ENCODE results near the gene GPR162.

The GPR162 gene, protein sequence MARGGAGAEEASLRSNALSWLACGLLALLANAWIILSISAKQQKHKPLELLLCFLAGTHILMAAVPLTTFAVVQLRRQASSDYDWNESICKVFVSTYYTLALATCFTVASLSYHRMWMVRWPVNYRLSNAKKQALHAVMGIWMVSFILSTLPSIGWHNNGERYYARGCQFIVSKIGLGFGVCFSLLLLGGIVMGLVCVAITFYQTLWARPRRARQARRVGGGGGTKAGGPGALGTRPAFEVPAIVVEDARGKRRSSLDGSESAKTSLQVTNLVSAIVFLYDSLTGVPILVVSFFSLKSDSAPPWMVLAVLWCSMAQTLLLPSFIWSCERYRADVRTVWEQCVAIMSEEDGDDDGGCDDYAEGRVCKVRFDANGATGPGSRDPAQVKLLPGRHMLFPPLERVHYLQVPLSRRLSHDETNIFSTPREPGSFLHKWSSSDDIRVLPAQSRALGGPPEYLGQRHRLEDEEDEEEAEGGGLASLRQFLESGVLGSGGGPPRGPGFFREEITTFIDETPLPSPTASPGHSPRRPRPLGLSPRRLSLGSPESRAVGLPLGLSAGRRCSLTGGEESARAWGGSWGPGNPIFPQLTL

DNA sequence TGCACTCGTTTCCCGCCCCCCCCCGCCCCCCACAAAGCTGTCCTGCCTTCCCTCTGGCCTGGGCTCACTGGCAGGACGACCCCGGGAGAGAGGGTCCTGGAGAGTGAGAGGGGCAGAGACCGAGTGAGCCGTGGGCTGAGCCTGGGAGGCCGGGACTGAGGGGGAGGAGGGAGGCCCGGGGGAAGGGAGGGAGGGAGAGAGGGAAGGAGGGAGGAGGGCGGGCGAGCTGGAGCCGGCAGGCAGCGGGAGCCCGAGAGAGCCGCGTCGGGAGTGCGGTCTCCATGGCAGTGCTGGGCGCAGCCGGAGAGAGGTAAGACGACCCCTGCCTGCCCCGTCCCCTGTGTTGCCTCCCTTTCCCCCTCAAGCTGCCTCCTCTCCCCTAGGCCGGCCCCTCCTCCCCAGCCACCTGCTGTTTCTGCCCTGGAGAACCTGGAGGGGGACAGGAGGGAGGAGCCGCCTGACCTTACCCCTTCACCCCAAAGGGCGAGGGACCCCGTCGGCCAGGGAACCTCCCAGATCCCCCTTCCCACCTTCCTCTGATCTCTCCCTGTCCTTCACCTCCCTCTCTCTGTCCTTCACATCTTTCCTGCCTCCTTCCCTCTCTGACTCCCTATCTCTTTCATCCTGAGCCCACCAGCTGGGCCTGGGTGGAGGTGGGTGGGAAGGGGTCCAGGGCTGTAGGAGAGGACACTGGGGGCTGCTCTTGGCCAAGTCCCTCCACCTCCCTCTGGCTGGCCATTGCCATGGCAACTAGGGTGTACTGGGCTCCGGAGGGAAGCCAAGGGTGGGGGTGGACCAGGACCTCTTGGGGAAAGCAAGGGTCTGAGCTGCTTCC, at the start of gene GPR162:
Gene GPR162 (plus strand): TSS at position 231 of the 835 bp plus-strand sequence. CDS start 2,078 bp downstream, outside the sequence.
- DNase-seq (ENCODE audit: low spot score) = no peak

DNA sequence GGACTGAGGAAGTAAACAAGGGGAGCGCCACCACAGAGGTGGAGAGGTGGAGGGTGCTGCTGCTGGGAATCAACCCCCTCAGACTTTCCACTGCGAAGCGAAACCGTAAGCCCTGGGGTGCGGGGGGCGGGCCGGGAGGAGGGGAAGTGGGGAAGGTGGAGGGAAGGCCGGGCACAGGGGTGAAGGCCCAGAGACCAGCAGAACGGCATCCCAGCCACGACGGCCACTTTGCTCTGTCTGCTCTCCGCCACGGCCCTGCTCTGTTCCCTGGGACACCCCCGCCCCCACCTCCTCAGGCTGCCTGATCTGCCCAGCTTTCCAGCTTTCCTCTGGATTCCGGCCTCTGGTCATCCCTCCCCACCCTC, 49.3 kb upstream of the GPR162 start, which contains the start of gene LAG3:
Gene LAG3 (plus strand): TSS at position 190 of the 365 bp plus-strand sequence. CDS start 333 bp downstream, outside the sequence.
- no peak for DNase-seq (ENCODE audit: low spot score)

DNA sequence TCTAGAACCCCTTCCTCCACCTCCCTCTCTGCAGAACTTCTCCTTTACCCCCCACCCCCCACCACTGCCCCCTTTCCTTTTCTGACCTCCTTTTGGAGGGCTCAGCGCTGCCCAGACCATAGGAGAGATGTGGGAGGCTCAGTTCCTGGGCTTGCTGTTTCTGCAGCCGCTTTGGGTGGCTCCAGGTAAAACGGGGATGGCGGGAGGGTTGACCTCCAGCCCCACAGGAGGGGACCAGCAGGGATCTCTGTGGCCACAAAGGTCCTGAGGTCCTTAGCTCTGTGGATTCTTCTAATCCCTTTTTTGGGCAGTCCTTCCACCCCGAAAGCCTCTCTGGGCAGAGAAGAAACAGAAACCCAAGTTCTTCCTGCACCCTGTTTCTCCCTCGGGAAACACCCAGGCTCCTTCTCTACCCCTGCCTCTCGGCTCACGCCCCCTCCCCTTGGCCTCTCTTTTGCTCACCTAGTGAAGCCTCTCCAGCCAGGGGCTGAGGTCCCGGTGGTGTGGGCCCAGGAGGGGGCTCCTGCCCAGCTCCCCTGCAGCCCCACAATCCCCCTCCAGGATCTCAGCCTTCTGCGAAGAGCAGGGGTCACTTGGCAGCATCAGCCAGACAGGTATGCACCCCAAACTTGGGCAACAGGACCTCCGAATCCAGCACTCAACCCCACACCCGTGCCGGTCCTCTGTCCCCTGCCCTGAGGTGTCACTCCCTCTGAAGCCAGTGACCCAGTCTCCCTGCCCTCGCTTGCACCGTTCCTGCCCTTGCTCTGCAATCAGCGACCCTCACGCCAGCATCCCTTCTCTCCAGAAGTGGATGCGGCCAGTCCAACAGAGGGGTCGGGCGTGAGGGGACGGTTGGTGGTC, 48.7 kb upstream of the GPR162 start:
- DNase-seq (ENCODE audit: low spot score) = no peak

DNA sequence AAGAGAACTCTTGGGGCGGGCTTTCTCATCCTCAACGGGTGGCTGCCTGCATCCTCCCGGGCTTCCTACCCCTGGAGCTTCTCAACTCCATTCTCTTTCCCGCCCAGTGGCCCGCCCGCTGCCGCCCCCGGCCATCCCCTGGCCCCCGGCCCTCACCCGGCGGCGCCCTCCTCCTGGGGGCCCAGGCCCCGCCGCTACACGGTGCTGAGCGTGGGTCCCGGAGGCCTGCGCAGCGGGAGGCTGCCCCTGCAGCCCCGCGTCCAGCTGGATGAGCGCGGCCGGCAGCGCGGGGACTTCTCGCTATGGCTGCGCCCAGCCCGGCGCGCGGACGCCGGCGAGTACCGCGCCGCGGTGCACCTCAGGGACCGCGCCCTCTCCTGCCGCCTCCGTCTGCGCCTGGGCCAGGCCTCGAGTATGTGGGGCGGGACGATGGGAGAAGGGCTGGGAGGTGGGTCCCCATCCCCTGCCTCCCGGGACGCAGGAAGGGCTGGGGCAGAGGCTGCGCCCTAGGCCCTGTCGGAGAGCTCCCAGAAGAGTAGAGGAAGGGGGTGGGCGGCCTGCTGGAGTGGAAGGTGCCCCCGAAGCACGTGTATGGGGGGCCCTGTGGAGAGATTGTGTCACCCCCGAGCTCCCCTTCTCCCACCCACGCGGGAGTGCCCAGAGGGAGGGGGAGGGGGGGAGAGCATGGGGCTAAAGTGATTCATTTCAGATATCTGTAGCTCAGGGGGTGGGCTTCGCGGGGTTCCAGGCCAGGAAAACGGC, 47.9 kb upstream of the GPR162 start:
- no peak for DNase-seq (ENCODE audit: low spot score)

DNA sequence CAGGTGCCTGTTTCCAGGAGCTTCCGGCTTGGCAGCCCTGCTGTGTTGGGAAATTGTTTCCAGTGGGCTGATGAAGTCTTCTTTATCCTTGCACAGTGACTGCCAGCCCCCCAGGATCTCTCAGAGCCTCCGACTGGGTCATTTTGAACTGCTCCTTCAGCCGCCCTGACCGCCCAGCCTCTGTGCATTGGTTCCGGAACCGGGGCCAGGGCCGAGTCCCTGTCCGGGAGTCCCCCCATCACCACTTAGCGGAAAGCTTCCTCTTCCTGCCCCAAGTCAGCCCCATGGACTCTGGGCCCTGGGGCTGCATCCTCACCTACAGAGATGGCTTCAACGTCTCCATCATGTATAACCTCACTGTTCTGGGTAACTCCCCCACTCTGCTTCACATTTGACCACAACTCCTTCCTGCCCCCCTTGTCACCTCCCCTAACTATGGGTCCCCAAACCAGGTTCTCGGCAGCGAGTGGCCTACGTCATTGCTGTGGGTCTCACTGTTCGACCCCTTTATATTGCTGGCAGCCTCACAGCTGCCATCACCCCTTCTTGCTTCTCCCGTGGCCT, 47.0 kb upstream of the GPR162 start:
- DNase-seq (ENCODE audit: low spot score) = no peak

DNA sequence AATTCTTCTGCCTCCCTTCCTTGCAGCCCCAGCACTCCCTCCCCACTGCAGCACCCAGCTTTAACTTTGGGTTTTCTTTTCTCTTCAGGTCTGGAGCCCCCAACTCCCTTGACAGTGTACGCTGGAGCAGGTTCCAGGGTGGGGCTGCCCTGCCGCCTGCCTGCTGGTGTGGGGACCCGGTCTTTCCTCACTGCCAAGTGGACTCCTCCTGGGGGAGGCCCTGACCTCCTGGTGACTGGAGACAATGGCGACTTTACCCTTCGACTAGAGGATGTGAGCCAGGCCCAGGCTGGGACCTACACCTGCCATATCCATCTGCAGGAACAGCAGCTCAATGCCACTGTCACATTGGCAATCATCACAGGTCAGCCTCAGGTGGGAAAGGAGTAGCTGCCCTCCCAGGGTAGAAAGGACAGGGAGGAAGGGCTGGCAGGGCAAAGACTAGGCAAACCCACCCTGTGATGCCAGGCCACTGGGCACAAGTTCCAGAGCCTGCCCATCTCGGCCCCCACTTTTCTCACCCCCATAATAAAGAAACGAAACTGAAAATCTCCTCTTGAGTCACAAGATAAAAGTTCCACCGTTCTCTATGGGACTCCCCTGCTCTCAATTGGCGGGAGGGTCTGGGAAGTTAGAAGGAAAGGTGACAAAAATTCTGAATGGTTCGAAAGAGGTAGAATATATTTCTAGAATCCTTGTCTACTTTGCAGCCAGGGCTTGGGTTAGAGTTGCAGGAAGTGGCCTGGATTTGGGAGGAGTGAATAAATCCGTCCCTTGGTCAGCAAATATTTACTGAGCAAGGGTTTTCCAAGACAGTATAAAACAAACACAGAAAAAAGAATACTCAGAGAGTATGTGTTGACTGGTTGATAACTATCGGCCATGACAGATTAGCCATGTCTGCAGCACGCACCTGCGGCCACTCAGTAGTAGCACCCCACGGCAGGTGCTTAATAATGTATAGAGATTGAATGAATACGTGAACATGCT, 46.1 kb upstream of the GPR162 start:
- DNase-seq (ENCODE audit: low spot score) = no peak

DNA sequence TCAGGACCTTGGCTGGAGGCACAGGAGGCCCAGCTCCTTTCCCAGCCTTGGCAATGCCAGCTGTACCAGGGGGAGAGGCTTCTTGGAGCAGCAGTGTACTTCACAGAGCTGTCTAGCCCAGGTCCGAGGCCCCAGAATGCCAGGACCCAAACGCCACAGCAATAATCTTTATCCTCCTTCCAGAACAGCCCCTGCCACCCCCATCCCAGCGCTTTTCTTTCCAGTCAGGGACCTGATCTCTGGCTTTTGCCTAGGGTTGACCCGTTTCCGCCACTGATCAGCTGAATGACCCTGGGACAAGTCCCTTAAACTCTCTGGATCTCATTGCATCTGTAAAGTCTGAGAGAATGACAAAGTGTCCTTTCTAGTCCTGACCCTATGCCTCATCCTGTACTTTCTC, 44.2 kb upstream of the GPR162 start:
- no peak for DNase-seq (ENCODE audit: low spot score)

DNA sequence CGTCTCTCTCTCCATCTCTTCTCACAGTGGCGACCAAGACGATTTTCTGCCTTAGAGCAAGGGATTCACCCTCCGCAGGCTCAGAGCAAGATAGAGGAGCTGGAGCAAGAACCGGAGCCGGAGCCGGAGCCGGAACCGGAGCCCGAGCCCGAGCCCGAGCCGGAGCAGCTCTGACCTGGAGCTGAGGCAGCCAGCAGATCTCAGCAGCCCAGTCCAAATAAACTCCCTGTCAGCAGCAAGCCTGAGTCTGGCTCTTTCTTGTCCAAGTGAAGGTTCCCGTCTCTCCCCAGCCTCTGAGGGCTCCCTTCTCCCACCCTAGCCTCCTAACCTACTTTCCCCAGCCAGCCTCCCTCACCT, 43.4 kb upstream of the GPR162 start:
- DNase-seq (ENCODE audit: low spot score) = no peak

DNA sequence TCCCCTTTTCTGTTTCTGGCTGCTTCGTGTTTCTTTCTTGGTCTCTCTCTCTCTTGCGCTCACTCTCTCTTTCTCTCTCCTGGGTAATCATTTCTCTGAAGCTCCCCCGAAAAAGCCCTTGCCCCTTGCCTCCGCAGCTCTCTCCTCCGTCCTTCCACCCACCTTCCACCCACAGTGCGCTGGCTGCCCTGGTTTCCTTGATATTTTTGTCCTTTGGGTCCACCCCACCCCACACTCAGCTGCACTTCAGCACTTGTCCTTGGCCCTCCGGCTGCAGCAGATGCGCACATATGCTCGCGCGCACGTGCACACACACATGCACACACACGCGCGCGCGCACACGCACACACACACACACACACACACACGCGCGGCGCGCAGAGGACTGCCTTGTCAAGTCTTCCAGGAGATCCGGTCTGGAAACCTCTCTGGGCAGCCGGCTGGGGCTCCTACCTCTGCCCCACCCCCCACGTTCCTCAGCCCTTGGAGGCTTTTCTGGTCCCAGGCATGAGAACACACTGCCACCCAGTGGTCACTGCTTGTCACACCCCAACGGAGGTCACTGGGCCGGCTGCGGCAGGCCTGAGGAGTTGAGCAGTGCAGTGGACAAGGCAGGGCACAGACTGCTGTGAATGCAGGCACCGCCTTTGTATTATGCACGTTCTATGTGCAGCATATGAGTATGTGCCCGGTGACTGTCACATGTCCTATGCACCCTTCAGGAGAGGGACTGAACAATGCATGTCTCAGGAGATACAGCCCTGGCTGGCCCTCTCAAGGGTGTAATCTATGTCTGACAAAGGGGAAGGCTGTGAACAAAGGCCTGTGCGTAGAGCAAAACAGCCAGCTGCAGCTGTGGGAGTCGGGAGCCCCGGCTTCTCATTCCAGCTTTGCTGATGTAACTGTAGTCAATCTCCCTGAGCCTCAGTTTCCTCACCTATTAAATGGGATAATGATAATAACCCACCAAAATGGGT, 42.8 kb upstream of the GPR162 start:
- peak; percentile 90 for DNase-seq (ENCODE audit: low spot score)

DNA sequence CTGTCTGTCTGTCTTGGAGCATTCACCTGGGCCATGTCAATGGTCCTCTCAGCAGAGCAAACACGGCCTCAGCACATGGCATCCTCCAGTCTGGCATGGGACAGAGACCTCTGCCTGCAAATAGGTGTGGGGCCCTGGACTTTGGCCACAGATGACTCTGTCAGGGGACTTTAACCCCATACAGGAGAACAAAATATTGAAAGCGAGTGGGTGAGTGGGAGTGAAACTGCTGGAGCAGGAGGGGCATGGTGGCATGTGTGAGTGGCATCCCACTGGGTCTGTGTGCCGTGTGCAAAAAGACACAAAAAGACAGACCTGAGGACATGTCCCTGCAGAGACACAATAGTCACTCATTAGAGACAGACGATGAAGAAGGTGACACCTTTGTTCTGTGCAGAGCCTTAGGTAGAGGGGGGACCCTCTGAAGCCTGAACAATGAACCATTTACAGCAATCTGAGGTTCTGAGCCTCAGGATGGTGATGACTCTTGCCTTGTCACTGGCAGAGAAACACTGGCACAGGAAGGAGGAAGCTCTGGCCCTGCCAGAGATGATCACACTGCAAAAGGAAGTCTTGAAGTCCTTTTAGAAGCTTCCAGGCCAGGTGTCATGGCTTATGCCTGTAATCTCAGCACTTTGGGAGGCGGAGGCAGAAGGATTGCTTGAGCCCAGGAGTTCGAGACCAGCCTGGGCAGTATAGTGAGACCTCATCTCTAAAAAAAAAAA, 41.8 kb upstream of the GPR162 start:
- peak; percentile 28 for DNase-seq (ENCODE audit: low spot score)

DNA sequence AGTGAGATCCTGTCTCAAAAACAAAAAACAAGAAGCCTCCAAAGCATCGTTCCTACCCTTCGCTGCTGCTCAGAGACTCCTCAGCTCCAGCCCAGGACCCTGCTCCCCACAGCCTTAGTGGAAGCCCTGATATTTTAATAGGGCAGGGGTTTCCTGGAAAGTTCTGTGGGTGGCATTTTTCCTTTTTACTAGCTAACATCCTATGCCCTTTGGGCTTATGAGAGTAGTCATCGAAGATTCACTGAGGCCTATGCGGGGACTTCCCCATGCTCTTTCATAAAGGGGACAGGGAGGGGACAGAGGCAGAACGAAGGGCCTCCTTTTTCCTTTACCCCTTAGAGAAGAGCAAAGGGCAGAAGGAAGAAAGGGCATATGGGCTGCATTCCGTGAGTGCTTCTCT, 41.0 kb upstream of the GPR162 start:
- no peak for DNase-seq (ENCODE audit: low spot score)

DNA sequence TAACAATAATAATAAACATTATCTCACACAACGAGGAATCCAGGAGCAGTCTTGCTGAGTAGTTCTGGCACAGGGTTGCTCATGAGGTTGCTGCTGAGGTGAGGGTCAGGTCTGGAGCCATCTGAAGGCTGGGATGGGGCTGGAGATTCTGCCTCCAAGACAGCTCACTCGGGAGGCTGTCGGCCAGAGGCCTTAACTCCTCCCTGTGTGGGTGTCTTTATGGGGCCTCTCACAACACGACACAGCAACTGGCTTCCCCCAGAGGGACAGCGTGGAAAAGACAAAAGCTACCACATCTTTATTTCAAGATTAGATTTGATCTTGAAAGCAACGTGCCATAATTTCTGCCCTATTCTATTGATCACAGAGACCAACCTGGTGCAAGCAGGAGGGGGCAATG, 39.5 kb upstream of the GPR162 start:
- DNase-seq (ENCODE audit: low spot score) = no peak

DNA sequence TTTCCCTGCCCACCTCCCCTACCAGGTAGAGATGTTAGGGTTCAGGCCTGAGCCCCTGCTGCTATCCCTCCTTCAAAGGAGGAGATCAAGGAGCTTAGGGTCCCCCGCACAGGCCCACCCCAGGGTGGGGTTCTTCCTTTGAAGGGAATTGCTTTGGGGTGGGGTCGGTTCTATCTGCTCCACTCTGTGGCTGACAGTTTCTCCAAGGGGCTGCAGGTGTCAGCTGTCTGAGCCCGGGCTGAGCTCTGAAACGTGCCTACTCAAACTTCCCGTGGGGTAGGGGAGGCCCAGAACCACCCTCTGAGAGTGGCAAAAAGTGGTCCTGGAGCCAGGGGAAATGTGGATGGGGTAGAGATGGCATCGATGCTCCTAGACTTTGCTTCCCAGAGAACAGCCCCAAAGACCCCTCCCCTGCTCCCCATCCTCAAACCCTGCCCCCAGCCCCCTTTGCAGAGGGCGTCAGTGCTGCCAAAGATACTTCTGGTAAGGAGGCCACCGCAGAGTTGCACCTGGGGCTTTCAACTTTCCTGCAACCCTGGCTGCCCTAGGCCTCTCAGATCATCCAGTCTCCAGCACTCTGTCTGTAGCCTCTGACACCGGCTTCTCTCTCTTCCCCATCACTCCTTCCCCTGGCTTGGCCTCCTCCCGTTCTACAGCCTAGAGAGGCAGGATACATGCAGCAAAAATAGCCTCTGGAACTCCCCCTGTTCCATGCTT, 38.6 kb upstream of the GPR162 start:
- no peak for DNase-seq (ENCODE audit: low spot score)

DNA sequence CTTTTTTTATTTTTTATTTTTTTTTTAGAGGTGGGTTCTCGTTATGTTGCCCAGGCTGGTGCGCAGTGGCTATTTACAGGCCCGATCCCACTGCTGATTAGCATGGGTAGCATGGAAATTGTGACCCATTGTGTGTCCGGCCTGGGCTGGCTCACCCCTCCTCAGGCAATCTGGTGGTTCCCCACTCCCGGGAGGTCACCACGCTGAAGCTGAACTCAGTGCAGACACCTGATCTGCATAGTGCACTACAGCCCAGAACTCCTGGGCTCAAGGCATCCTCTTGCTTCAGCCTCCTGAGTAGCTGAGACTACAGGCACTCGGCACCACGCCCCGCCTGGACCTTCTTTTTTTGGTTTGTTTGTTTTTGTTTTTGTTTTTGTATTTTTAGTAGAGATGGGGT, 37.8 kb upstream of the GPR162 start:
- no peak for DNase-seq (ENCODE audit: low spot score)

DNA sequence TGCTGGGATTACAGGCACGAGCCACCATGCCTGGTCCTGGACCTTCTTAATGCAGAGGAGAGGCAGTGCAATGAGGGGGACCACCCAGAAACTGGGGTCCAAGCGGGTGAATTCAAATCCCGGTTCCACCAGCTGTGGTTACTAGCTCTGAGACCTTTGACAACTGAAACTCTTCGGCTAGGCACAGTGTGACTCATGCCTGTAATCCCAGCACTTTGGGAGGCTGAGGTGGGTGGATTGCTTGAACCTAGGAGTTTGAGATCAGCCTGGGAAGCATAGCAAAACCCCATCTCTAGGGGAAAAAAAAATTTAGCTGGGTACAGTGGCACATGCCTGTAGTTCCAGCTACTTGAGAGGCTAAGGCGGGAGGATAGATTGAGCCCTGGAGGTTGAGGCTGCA, 37.3 kb upstream of the GPR162 start:
- no peak for DNase-seq (ENCODE audit: low spot score)

DNA sequence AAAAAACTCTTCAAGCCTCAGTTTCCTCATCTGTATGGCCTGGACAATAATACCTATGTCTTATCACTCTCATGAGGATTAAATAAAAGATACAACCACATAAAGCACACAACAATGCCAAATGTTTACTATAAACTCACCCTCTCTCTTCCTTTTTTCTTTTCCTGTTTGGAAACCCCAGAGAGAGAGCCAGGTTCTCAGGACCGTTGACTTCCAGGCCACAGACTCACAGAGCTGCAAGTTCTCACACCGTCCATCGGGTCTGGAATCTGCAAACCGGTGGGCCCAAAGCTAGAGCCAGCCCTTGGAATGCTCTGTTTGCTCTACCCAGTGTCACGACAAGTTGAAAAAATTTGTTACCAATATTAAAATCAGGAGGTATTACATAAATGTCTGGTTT, 36.9 kb upstream of the GPR162 start:
- no peak for DNase-seq (ENCODE audit: low spot score)

Data from kidney tubule cell (primary cell).